HG03060 (cell line): ENCODE data around the gene RELCH.
"Not testable (repeated sequence)": the region's sequence is repeated elsewhere in the genome, so short reads cannot be mapped to it uniquely, and the experiment has no call there.

Source experiments
- ATAC-seq: cut with Tn5 transposase; IDR thresholded peaks from one replicate; pipeline ENCODE4 v1.9.1; 2021; ENCODE audit warnings: low read depth, moderate number of reproducible peaks; ENCODE audit not compliant: unreplicated experiment

Gene RELCH, protein sequence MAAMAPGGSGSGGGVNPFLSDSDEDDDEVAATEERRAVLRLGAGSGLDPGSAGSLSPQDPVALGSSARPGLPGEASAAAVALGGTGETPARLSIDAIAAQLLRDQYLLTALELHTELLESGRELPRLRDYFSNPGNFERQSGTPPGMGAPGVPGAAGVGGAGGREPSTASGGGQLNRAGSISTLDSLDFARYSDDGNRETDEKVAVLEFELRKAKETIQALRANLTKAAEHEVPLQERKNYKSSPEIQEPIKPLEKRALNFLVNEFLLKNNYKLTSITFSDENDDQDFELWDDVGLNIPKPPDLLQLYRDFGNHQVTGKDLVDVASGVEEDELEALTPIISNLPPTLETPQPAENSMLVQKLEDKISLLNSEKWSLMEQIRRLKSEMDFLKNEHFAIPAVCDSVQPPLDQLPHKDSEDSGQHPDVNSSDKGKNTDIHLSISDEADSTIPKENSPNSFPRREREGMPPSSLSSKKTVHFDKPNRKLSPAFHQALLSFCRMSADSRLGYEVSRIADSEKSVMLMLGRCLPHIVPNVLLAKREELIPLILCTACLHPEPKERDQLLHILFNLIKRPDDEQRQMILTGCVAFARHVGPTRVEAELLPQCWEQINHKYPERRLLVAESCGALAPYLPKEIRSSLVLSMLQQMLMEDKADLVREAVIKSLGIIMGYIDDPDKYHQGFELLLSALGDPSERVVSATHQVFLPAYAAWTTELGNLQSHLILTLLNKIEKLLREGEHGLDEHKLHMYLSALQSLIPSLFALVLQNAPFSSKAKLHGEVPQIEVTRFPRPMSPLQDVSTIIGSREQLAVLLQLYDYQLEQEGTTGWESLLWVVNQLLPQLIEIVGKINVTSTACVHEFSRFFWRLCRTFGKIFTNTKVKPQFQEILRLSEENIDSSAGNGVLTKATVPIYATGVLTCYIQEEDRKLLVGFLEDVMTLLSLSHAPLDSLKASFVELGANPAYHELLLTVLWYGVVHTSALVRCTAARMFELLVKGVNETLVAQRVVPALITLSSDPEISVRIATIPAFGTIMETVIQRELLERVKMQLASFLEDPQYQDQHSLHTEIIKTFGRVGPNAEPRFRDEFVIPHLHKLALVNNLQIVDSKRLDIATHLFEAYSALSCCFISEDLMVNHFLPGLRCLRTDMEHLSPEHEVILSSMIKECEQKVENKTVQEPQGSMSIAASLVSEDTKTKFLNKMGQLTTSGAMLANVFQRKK

GRCh38 chr18:62186774-62187542, at the start of gene RELCH, which contains the start of gene PIGN:
TSS of gene RELCH (plus strand) at chr18:62187255. CDS start at chr18:62187506, 251 bp downstream.
TSS of gene PIGN (minus strand) at chr18:62187056. CDS start at chr18:62161353, 25,703 bp downstream.
- peak; percentile 81 for ATAC-seq

DNA sequence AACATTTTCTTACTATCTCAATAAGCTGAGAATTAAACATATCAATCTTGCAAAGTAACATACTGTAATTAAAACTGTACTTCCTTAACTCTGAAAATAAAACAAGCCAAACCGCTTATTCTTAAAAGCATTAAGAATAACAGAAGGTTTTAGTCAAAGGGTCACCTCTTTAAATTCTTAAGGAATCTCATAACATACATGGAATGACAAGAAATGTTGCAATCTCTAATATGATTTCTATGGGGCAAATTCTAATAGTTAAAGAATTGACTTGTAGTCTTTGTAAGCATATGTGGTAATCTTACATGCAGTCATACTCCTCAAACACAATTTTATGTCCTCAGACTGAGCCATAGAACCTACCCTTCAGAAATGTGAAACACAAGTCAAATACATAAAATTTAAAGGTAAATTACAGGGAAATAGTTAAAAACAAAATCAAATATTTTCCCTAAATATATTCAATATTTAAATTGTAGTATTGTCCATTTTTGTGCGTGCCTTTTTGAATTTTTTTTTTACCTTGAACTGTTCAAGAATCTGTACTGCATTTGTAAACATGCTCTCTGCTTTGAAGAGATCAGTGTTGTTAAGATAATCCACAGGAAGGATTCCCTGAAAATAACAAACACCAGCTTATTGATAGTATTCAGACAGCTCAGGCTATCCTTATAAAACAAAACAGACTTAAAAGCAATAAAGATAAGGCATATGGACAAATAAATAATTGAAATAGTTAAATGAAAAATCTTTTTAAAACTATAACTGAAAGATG, 48.4 kb upstream of the RELCH start:
- ATAC-seq = no peak

- ATAC-seq = no peak
Observed at GRCh38 chr18:62140259-62140658, 46.8 kb upstream of the RELCH start.

- ATAC-seq = no peak
Observed at GRCh38 chr18:62144338-62144737, 42.7 kb upstream of the RELCH start.

- ATAC-seq = no peak
Observed at GRCh38 chr18:62151068-62151771, 35.8 kb upstream of the RELCH start.

- ATAC-seq = peak; percentile 62
Observed at GRCh38 chr18:62152844-62153243, 34.2 kb upstream of the RELCH start.

GRCh38 chr18:62157843-62158242, 29.2 kb upstream of the RELCH start:
- ATAC-seq = no peak

GRCh38 chr18:62164310-62164709, 22.7 kb upstream of the RELCH start:
- ATAC-seq = no peak

GRCh38 chr18:62164855-62165487, 22.1 kb upstream of the RELCH start:
- no peak for ATAC-seq

DNA sequence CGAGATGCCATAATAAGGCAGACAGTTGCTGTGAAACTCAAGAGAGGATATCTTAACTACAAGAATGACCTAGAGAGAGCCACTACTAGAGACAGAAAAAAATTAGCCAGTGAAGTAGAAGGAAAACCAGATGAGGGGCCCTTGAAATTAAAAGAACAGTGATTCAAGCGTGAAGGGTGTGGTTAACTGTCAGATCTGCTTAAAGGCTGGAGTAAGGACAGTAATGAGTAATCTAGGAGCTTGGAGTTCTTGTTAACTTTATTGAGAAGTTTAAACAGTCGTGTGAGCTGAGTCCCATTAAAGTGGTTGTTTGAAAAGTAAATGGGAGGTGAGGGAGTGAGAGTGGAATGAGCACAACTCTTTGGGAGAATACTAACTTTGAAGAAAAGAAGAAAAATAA, 21.5 kb upstream of the RELCH start:
- ATAC-seq = no peak

GRCh38 chr18:62166524-62166923, 20.5 kb upstream of the RELCH start:
- not testable (repeated sequence) for ATAC-seq

GRCh38 chr18:62170857-62171256, 16.2 kb upstream of the RELCH start:
- ATAC-seq = no peak

DNA sequence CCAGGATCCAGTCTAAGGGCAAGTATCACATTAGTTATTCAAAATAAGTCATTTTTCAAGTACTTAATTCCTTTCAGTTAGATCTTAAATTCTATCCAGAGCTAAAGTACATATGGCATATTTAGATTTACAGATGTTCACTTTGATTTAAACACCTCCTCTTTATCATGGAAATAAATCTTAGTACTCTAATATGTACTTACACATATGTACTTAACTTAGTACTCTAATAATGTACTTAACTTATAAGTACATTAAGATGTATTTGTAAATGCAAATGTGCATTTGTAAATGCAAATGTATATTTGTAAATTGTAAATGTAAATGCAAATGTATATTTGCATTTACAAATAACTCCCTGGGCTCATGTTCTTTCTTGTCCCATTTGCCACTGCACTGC, 14.8 kb upstream of the RELCH start:
- no peak for ATAC-seq

DNA sequence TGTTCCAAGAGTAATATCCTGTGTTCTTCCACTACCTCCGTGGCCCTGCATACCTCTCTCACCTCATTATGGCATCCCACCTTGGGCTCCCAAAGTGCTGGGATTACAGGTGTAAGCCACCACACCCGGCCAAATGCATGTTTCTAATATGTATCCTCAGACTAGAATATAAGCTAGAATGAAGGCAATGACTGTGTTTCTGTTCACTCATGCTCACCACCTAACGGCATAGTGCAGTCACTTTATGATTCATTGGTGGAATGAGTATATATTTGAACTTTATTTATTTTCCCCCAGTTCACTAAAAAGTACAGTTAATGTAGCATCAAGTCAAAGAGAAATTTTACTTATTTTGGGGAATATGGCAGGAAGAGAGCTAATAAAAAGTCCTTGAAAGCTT, 11.5 kb upstream of the RELCH start:
- ATAC-seq = no peak

DNA sequence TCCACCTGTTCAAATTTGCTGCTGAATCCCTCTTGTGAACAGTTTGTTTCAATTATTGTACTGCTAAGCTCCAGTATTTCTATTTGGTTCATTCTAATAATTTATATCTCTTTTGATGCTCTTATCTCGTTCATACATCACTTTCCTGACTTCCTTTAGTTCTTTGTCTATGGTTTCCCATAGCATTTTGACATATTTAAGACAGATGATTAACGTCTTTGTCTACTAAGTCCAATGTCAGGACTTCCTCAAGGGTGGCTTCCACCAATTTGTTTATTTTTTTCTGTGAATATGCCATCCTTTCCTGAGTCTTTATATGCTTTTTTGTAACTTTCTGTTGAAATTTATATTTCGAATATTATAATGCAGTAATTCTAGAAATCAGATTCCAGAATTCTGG, 9.8 kb upstream of the RELCH start:
- ATAC-seq = no peak

DNA sequence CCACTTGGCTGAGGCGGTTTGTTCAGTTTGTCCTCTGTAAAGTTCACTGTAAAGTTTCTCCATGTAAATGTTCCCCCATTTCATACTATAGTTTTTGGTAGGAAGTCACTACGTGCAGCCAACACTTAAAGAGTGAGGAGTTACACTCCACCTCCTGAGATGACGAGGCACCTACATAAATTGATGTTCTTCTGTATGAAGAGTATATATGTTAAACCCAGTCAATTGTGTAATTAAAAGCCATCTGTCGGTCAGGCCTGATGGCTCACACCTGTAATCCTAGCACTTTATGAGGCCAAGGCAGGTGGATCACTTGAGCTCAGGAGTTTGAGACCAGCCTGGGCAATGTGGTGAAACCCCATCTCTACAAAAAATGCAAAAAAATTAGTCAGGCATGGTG, 7.8 kb upstream of the RELCH start:
- ATAC-seq = no peak

DNA sequence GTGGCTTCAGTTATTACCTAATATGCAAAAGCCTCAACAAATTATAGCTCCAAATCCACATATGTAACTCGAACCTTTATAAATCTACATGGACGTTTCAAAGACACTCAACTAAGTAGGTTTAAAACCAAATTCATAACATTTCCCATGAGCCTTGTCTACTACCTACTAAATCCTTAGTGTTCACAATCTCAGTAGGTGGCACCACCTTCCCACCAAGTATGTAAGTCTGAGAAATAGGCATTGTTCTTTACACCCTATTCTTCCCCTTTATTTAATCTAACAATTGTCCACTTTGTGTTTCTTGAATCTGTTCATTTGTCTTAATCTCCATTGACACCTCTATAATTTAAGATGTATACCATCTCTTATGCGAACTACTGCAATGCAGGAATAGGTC, 4.8 kb upstream of the RELCH start:
- ATAC-seq = no peak

- ATAC-seq = no peak
Observed at GRCh38 chr18:62183578-62184195, 3.4 kb upstream of the RELCH start.
